NCI-H1048 (cell line): ENCODE results near the gene SFXN5.
"Not testable (repeated sequence)": the region's sequence is repeated elsewhere in the genome, so short reads cannot be mapped to it uniquely, and the experiment has no call there.

ENCODE experiments used
- DNase-seq: peaks from one replicate; lab custom pipeline; 2025; lab: John Stamatoyannopoulos, UW

The SFXN5 gene

DNA sequence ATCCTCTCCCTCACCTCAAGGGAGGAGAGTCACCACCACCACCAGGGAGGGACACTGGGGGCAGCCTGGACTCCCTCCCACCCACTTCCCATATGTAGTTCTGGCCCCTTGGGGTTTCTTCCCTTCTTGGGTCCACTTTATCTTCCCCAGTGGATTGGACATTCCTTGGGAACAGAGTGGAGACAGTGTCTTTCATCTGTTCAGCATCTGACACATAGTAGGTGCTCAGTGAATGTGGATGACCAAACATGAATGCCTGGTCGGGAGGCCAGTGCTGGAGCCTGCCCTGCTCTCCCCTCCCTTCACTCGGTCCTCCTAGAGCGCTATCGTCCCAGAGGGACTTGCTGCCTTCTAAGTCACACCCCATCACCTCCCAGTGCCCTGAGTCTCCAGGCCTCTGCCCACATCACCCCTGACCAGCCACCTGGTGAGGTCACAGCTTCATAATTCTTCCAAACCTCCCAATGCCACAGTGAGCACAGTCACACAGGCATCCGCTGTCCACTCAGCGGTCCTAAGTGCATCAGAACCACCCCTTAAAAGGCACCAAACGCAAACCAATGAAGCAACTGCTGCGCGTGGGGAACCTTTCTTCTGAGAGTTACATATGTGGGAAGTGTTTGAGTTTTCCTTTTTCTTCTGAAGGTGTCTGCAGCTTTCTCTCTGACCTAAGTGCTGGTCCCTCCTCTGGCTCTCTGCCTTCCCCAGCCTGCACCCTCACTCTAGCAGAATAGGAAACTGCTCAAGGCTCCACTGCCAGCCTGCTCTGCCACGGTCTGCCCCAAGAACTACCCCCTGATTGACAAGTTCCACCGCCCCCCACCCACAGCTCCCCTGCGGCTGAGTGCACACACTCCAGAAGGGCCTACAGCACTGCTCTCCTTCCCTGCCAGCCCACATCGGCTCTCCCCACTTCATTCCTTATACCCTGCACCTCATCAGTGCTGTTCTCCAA lies 7.2 kb upstream of the SFXN5 start:
- DNase-seq, result no peak

DNA sequence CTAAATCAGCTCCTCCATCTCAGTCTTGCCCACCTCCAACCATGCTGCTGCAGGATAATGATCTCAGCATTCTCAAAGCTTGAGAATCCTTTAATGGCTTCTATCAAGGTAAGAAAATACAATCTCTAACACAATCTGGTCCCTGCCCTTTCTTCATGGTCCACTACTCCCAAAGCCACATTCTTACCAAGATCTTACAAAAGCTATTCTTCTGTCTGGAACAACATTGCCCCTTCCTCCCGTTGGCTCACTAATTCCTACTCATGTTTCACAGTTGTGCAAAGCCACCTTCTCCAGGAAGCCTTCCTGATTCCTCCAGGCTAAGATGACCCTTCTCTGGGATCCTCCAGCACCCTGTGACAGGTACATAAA lies 5.9 kb upstream of the SFXN5 start:
- no peak for DNase-seq

DNA sequence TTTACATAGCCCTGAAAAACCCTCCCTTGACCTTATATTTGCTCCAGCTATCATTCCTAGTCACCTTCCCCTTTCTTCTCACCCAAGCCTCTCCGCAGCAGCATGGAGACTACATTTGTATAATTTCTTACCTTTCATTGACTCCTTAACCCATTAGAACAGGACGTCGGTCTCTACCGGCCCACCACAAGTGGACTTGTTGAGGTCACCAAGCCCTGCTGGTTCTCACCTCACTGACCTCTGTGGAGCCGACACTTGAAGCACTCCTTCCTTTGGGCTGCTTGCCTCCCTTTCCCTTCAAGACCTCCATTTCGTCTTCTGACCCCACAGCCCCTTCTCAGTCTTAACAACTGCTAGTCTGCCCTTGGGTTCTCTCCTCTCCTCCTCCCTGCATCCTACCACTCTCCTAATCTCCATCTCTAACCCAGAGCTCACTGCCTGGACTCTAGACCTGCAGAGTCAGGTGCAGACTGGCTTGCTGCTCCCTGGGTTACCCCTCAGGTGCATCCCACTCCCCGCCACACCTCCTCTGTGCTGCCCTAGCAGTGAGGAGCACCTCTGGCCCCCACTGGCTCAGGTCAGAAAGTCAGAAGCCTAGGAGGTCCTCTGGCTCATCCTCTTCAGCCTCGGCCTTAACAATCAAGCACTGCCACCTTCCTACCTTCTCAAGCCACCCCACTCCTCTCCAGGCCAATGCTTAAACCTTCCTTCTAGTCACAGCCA lies 5.3 kb upstream of the SFXN5 start:
- DNase-seq, result no peak

DNA sequence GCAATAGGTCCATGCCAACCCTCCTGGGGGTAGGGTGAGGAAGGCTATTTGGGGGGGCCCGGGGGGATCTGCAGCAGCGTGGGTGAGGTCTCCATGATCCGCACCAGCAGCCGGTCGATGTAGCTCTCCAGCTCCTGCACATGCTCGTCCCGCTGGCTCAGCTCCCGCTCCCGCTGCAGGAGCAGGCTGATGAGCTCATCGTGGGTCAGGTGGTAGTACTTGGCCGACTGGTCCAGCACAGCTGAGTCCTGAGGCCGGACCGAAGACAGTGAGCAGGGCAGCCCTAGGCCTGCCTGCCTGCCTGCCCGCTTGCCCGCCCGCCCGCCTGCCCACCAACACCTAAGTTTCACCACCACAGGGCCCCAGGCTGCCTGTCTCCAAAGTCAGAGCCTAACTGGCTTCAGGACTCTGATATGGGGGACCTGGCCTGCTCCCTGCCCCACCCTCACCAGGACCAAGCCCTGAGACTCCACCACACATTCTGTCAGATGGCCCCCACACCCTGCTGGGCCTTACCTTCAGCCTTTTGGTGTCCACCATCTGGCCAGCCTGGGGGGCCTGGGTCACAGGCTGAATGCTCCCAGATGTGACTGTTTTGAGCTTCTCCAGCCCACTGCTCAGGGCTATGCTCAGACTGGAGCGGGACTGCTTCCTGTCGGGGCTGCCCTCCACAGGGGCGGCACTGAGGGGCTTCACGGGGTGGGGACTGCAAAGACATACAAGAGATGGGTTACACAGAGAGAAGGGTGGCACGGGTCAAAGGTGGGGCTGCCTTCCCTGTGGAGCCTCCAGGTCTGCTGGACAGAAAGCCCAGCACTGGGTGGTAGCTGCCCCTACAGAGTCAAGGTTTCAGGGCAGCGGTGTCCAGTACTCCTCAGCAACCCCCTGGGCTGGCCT lies 4.2 kb upstream of the SFXN5 start:
- no peak for DNase-seq

DNA sequence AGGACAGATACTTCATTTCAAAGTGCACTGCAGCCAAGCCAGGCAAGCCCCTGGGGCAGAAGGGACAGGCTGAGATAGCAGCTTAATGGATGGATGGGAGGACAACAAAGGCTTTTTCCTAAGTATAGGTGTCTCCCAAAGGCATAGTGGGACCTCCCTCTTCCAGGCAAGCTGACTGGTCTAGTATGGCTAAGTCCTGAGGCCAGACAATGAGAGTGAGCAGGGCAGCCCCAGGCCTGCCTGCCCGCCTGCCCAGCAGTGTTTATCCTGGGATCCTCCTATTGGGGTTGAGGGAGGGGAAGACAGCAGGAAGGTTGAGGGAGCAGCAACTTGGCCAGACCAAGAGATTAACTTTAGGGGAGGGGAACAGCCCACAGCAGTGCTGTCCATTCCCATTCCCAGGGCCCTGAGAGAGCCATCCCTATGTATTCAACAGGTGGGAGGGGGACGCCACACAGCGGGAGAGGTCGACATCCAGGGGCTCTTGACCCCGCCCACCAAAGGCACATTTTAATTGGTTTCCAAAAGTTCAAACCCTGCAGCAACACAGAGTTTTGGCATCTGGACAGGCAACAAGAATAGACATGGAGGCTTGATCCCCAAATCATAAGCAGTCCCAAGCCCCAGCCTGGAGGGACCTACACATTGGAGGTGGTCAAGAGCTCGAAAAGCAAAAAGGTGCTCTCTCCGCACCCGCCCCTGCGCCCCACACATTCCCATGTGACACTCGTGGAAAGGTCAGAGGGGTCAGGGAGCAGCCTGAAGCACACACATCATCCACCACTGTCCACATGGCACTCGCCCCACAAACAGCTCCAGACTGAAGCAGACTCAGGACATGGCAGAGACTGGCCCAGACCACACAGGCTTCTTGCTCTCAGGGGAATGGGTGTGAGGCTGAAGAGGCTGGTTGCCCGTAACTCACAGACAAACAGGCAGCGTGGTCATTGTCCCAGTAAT lies 2.9 kb upstream of the SFXN5 start:
- DNase-seq, result no peak

DNA sequence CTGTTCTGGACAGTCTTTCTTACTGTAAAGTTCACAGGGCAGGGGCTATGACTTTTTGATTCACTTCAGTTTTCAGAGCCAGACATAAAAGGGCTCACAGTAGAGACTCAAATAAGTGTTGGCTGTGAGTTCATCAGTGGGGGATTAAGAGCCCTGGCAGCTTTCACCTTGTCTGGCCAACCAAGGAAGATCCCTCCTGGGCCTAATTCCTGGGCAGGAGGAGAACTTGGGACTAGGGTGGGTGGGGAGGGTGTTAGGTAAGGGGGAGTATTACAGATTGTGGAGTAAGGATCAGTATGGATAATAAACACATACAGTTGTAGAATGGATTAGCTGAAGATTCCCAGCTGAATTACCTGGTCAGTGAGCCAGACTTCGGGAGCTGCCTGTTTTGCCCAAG lies 904 bp upstream of the SFXN5 start:
- no peak for DNase-seq

DNA sequence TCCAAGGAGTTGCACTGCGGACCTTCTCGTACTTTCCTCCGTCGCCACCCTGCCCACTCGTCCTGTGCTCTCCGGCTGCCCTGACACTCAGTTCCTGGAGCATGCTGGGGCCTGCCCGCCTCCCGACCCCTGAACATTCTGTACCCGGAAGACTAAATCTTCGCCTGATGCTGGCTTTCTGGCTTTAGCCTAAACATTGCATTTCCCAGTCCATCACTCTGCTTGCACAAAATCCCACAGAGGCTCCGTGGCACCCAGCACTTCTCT lies 550 bp upstream of the SFXN5 start:
- no peak for DNase-seq

DNA sequence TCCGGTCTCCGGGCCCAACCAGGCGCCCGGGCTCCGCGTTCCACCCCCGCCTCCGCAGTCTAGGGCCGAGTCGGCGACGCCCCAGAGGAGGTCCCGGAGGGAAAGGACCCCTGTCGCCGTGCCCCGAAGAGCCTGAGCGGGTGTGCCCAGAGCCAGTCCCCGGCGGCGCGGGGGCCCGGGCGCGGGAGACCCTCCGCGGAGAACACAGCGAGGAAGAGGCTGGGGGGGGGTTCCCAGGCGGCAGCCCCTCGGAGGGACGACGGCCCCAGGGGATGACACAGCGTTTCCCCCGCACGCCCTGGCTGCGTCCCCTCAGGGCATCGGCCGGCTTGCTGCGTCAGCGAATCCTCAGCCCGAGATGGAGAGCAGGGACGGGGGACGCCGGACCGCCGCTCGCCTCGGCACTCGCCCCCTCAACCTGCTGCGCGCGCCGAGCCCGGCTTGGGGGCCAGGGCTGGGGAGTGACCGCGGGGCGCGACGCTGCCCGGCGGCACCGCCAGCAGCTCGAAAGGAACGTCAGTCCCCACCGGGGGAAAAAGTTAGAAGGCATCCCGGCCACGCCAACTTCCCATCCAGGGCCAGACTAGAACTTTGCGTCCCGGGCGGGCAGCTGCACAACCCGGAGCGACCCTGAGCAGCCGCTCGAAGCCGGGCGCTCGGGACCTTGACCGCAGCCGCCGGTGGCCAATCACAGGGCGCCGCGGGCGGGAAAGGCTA lies 711 bp downstream of the SFXN5 start:
- DNase-seq, result no peak

DNA sequence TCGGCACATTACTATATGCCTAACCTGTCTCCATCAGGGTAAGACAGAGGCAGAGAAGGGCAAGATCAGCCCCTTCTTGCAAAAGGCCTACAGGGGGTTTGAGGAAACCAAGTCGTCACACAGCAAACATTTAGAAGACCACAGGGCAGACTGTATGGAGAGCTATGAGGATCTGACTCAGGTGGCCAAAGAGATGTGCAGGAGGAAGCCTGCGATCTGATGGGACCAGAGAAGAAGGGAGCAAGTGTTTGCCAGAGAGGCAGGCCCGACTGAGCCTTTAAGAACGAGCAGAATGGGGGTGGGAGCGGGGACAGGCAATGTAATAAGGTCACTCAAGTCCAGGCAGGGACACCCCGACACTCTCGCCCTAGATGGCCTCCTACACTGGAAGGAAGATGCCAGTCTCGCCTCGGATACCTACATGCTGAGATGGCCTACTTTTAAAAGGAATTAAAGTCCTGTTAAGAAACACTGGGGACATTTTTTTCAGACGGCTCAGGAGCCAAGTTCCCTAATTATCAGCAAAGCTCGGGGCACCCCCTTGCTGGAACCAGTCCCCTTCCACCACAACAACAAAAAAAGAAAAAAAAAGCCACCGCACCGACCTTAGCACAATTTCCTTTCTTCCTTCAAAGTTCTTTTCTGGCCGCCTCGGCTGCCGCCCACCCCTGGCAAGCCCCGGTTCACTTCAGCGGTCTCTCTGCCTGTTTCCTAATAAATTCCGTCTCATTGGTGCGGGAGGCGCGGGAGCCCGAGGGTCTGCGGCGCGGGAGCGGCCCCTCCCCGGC lies 1.5 kb downstream of the SFXN5 start:
- no peak for DNase-seq

DNA sequence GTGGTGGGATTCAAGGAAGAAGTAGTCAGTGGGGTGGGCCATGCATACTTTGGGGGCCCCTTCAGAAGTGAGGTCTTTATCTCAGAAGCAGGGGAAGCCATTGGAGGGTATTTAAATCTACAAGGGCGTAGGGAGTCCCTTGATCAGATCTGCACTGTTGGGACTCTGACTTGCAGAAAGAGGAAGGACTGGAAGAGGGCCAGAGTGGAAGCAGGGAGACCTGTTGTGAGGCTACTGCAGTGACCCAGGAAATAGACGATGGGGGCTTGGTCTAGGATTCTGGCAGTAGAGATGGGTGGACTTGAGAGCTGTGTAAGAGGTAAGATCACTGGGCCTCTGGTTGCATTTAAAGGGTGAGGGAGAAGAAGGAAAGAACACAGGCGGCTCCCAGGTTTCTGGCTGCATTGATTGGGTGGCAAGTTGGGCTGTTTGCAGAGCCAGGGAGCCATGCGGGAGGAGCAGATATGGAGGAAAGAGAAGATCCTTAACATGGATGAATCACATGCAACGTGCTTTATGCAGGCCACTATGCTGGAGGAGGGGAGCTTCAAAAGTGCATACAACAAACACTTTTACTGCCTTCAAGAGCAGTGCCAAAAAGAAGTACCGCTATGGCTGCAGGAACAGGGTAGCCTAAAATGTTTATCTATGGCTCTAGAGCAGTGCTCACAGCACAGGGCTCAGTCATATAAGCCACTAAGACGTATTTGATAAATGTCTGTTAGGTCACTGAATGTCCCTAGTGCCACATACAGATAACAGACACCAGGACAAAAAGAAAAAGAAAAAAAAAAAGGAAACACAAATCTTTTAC lies 2.3 kb downstream of the SFXN5 start:
- no peak for DNase-seq

DNA sequence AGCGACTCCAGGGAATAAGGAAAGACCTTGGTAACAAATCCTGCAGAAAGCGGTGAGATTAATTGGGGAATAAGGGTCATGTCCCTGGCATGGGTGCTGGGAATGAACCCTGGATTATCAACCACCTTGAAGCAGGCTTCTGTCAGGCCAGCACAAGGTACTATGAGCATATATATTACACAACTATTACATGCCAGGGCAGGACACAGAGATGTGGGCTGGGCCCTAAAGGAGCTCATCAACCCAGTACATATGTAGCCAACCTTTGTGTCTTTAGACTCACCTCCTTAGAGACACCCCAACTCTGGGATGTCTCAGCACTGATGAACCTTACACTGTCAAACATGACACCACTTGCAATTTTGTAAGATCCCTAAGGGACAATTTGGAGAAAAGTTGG lies 3.4 kb downstream of the SFXN5 start:
- no peak for DNase-seq

DNA sequence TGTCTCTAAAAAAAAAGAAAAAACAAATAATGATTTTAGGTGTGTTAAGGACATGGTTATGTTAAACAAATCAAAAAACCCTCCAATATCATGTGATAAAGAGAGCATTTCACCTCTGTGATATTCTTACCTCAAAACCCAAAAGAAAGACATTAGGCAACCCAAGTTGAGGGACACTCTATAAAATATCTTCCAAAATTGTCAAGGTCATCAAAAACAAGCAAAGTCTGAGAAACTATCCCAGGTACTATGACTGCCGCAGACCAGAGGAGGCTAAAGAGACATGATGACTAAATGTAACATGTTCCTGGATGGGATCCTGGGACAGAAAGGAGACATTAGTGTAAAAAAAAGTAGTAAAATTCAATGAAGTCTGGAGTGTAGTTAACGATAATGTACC lies 4.5 kb downstream of the SFXN5 start:
- no peak for DNase-seq

DNA sequence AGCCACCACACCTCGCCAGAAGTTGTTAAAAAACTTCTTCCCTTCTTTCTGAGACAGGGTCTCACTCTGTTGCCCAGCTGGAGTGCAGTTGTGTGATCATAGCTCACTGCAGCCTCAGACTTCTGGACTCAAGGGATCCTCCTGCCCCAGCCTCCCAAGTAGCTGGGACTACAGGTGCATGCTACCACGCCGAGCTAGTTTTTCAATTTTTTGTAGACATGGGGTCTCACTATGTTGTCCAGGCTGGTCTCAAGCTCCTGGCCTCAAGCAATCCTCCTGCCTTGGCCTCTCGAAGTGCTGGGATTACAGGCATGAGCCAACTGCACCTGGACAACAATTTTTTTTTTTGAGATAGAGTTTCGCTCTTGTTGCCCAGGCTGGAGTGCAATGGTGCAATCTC lies 6.4 kb downstream of the SFXN5 start:
- not testable (repeated sequence) for DNase-seq

DNA sequence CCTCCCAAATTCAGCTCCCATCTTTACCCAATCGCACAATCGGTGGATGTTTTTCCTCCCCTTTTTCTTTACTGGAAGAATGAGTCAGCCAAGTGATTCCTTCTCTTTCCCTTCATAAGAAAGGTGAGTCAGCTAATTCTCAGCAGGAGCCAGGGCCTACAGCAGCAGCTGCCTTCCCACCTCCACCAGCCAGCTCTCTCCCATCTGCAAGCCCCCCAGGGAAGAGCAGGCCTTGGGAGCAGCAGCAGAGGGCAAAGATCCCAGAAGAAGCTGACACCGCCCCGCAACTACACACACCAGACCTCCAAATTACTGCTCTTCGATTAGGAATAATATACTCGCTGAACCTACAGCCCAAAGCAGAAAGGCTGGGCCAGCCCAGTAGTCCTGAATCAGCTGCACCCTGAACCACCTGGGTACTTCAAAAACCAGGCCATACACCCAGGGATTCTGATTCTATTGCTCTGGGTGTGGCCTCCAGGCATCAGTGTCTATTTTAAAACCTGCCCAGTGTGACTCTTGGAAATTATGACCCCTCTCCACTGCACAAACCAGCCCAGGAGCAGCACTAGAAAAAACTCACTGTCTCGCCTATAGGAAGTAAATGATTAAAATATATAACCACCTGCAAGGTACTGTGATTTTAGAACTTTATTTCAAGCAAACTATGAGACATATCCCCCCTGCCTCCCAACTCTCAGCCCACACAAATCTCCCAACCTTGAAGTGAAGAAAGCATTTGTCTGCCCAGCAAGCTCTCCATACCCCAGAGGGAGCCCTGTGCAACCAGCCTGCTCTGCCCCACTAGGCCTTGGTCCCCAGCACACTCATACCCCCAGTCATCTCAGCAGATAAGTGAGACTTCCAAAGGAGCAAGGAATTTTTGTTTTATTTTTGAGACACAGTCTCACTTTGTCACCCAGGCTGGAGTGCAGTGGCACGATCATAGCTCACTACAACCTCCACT lies 7.3 kb downstream of the SFXN5 start:
- DNase-seq, result no peak

DNA sequence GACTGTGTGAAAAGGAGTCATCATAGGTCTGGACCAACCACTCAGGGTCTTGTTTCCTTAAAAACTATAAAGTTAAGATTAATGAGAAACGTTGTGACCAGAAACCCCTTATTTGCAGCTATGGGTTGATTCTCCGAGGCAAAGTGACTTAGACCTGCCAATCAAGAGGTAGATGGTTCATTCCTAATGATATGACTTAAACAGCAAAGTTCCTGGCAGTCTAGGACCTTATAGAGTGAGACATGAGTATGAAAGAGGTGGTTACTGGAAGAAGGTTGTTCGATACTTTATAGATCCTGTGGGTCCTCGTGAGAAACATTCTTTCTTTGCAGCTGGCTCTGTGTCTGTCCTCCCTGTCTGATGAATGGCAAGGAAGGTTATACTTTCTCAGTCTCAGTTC lies 8.0 kb downstream of the SFXN5 start:
- no peak for DNase-seq

DNA sequence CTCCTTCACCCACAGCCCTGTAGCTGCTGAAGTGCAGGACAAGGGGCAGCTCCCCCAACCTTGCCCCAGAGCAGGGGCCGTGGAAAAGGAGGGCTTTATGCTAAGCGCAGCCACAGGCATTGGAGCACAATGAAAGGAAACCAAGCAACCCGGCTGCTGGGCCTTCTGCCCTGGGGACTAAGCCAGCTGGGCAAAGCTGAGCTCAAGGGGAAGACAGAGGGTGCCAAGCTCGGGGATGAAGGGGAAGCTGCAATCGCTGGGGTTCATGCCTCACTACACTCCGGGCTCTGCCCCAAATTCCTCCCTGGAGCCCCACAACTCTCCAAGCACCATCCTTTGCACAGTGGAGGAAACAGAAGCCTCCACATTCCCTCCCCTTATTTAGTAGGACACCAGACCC lies 12.4 kb downstream of the SFXN5 start:
- DNase-seq, result no peak

DNA sequence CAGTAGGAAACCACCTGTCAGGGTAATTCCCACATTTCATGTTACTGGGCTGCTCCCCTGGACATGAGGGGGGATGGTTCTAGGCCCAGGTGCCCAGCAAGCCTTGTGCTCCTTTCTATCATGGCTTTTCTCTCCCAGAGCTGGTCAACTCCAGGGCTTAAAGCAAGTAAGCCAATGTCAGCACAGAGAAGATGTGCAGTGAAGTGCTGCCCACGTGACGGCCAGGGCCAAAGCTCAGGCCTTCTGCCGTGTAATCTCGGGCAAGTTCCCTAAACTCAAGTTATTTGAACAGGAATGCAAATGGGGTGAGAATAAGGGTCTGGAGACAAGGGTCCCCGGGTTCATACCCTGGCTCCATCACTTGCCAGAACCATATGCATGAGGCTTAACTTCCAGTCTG lies 16.5 kb downstream of the SFXN5 start:
- DNase-seq, result no peak
